GM19239 (cell line): ENCODE measurements around the gene SPATA13.

Experiments used
- DNase-seq: peaks from one replicate; pipeline ENCODE4 v3.0.0; 2011; ENCODE audit warnings: low spot score; ENCODE audit not compliant: insufficient read length
- FAIRE-seq: peaks from 2 replicates; lab custom pipeline; 2011; peaks lifted over from hg19 to GRCh38; lab: Jason Lieb, UNC

Gene SPATA13

DNA sequence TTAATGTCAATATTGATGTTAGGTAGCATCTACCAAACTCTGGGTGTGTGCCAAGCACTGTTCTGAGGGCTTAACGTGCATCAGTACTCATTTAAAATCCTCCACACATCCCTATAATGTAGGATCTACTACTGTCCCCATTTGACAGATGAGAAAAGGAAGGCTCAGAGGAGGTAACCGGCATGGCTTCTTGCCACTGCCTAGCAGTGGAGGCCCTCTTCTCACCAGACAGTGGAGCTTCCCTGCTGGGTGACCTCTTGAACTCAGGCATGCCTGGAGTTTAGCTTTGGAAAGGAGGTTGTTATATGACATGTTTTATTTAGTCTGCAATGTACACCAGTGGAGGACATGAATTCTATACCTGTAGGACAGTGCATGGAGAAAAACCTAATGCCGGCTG lies 2.1 kb downstream of the SPATA13 start:
- FAIRE-seq (no peak), DNase-seq (no peak)

DNA sequence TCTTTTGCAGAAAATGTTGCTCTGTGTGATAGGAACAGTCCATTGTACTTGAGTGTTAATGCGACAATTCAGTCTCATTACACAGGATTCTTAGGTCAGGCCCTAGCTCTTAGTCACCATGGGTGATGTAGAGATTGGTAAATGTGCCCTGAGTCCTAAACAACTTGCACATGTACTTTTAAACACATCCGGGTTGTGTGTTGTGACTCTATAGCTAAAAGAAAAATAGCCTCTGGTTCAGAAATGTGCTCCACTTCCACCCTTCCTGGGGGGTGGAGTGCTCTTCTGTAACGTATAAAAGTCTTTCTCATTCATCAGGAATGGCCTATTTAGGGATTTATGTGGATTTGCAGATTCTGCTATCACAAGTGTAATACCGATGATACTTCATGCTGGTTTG lies 5.2 kb downstream of the SPATA13 start:
- no peak for FAIRE-seq

DNA sequence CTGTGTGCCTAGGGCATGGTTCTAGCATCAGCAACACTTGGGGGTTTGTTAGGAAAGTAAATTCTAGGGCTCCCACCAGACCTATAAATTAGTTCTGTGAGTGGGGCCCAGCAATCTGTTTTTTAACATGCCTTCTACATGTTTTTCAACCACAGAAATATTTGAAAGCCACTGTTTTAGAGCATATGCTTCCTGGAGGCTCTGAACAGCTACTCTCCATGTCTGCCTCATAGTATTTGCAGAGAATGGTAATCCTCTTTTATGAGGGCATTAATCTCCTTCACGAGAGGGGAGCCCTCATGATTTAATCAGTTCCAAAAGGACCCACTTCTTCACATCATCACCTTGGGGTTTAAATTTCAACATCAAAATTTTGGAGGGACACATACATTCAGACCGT lies 6.0 kb downstream of the SPATA13 start:
- FAIRE-seq = no peak
- no peak for DNase-seq

More for the DNA sequence above, 5.2 kb downstream of the SPATA13 start:
- no peak for DNase-seq

DNA sequence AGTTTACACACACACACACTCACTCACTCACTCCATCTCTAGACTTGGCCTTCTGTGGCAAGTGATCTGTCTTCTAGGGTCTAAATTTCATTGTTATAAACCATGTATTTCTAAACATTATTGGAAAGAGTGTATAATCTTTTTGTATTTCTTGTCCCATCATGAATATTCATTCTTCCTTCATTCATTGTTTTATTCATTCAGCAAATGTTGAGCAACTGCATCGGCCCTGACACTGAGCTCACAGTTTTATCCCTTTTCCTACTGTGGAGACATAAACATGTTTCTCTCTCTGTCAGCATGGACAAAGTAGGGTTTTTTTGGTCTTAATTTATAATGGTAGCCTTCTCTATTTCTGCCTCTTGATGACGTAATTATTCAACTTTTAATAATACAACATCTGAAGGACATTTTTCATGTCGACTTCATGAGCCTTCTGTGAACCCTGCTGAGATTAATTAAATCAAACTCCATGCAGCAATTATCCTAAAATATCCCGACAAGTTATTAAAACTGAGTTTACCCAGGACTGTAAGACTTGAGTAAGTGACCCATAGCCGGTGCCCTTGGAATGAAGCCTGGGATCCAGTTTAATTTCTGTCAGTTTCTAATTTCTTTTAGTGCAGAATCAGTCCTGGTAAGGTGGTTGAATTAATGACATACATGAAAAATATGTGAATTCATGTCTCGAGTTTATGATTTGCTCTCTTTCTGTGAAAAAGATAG lies 7.3 kb downstream of the SPATA13 start:
- no peak for FAIRE-seq
- DNase-seq = no peak

DNA sequence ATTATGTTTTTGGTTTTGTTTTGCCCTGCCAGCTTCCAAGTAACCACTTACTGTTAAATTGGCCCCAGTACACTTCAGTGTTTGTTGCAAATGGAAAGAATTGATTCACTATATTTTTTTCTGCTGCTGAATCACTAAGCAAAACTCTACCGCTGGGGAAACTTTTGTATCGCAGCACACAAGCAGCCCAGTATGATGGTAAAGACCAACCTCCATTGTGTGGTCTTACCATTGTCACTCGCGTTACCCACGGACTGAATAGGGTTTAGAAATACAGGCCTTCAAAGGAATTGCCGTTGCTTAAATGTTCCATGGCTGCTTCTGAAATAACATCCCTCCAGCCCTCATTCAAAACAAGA lies 7.9 kb downstream of the SPATA13 start:
- no peak for DNase-seq
- no peak for FAIRE-seq

DNA sequence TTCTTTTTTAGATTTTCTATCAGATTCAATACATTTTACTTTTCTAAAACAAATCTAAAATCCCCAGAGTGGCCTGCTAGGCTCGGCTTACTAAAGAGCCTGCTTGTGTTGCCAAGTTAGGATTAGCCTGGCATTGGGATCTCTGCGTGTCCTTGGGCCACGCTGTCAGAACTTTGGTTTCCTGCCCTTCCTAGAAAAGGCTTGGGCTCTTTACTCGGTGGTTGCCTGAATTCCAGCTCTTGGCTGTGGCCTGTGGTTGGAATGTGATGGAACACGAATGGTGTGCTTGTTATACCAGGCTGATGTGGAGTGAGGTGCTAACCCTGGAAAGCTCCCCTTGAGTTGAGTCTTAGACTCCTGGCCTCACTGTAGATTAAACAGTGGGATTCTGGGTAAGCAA lies 8.5 kb downstream of the SPATA13 start:
- DNase-seq (no peak), FAIRE-seq (no peak)

DNA sequence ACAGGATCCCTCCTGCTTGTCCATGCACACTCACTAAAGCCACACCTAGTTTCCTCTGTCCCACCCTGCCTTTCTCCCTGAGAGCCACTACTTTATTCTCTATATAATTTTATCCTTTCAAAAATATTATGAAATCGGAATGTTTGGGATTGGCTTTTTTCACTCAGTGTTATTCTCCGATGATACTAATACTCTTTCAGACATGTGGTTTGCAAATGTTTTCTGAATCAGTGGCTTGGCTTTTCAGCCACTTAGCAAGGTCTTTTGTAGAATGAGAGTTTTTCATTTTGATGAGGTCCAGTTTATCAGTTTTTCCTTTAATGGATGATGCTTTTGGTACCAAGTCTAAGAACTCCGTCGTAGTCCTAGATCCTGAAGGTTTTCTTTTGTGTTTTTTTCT lies 11.6 kb downstream of the SPATA13 start:
- FAIRE-seq = no peak
- no peak for DNase-seq

DNA sequence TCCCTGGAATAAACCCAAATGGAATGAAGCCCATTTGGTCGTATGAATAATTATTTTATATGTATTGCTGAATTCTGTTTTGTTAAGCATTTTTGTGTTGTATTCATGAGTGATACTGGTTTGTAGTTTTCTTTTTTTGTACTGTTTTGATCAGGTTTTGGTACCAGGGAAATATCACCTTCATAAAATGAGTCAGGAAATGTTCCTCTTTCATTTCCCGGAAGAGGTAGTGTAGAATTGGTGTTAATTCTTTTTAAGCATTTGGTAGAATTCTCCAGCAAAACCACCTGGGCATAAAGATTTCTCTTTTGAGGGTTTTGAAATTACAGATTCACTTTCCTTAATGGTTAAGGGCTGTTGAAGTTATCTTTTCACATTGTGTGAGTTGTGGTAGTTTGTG lies 13.3 kb downstream of the SPATA13 start:
- no peak for FAIRE-seq
- no peak for DNase-seq

DNA sequence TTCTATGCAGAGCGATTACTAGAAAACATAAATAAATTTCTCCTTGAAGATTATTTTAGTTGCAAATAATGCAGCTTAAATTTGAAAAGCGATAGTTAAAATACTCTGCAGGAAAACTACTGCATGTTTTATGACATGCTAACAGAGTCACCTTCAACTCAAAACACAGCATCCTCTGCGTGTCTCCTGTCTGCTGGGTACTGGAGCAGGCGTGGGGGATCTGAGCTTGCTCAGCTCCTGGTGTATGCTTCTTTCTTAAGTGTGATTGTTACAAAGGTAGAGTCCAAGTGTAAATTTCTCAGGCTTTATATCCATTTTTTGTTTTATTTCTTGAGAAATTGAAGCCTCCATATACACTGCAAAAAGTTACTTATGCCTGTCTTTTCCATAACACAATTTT lies 15.3 kb downstream of the SPATA13 start:
- no peak for FAIRE-seq
- DNase-seq = no peak

DNA sequence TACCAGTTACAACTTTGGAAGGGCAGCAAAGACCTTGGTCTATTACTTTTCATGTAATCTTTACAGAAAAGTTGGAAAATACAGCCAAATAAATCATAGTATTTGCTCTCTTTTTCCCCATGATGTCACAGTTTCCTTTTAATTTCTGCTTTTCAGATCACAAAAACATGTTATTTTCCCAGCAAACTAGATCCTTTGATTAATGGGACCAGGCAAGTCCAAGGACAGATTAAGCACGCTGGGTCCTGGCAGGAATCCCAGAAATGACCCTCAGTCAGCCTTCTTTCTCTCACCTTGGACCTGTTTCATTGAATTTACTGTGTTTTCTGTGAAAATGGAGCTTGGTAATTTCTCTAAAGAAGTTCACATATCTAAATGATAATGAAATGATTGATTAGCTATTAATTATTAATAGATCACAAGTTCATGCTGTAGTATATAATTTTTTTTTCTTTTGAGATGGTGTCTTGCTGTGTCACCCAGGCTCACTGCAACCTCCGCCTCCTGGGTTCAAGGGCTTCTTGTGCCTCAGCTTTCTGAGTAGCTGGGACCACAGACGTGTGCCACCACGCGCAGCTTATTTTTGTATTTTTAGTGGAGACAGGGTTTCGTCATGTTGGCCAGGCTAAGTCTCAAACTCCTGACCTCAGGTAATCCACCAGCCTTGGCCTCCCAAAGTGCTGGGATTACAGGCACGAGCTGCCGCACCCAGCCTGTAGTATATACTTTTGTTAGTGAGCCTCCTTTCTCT lies 16.0 kb downstream of the SPATA13 start:
- FAIRE-seq (no peak), DNase-seq (no peak)

DNA sequence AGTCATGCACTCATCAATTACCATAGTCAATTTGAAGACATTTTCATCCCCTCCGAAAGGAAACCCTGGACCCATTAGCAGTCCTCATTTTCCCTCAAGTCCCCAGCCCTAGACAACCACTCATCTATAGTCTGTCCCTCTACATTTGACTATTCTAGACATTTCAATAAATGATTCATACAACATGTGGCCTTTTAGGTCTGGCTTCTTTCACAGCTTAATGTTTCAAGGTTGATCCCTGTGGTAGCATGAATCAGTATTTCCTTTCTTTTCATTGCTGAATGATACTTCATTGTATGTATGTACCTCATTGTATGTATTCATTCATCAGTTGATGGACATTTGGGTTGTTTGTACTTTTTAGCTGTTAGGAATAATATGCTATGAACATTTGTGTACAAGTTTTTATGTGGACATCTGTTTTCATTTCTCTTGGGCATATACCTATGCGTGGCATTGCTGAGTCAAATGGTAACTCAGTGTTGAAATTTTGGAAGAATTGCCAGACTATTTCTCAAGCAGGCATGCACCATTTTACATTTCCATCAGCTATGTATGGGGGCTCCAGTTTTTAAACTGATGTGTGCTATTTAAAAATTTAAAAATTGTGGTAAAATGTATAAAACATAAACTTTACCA lies 18.4 kb downstream of the SPATA13 start:
- DNase-seq (no peak), FAIRE-seq (peak; percentile 53)

DNA sequence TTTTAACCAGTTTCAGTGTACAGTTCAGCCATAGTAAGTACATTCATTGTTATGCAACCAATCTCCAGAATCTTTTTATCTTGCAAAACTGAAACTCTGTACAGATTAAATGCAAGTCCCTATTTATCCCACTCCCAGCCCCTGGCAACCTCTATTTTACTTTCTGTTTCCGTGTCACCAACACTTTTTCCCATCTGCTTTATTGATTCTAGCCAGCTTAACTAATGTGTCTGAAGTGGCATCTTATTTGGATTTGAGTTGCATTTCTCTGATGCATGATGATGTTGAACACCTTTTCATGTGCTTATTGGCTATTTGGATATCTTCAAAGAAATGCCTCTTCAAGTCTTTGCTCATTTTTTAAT lies 18.9 kb downstream of the SPATA13 start:
- FAIRE-seq = peak; percentile 4

DNA sequence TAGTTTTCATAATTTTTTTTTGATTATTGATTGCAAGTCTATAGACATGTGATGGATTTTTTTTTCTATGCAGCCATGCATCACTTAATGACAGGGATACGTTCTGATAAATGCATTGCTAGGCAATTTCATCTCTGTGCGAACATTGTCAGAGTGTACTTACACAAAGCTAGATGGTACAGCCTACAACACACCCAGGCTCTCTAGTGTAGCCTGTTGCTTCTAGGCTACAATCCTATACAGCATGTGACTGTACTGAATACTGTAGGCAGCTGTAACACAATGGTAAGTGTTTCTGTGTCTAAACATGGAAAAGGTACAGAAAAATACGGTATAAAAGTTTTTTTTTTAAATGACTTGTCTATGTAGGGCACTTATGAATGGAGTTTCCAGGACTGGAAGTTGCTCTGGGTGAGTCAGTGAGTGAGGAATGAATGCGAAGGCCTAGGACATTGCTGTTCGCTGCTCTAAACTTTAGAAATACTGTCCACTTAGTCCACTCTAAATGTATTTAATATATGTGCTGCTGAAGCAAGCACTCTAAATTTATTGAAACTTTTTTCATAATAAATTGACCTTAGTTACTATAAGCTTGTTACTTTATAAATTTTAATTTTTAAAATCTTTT lies 20.3 kb downstream of the SPATA13 start:
- no peak for FAIRE-seq
- DNase-seq = no peak

More for the DNA sequence above, 18.9 kb downstream of the SPATA13 start:
- DNase-seq = no peak

DNA sequence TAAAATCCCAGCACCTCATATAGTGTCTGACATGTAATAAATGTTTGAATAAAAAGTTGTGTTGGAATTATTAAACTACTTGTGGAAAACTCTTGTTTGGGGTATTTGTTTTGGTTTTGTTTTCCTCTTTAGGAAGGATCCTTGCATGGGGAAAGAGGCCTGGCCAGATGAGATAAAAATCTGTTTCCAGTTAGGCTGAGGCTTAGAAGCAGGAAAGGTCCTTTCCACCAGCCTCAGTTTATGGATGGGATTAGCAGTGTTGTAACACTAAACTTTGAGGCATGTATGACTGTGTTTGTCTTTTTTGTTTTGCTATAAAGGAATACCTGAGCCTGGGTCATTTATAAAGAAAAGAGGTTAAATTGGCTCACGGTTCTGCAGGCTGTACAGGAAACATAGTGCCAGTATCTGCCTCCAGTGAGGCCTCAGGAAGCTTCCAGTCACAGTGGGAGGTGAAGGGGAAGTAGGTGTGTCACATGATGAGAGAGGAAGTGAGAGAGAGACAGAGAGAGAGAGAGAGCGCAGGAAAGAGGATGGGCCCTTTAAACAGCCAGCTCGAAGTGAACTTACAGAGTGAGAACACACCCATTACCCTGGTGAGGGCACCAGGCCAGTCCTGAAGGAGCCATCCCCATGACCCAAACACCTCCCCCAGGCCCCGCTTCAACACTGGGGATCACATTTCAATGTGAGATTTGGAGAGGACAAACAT lies 21.6 kb downstream of the SPATA13 start:
- DNase-seq = no peak
- no peak for FAIRE-seq

DNA sequence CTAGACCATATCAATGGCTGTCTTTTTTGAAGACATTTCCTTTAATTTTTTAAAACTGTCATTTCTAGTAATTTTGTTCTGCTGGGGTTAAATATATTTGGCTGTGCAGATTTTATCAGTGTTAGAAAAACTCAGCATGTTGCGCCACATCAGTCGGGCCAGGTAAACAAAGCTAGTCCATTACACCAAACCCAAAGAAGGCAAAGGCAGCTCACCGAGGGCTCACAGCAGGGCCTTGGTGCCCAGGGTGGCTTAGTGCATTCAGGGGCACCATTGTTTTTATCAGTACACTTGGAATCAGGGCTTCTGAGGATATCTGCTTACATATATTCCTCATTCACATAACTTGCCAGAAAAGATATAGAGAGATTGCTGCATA lies 22.2 kb downstream of the SPATA13 start:
- FAIRE-seq = no peak

DNA sequence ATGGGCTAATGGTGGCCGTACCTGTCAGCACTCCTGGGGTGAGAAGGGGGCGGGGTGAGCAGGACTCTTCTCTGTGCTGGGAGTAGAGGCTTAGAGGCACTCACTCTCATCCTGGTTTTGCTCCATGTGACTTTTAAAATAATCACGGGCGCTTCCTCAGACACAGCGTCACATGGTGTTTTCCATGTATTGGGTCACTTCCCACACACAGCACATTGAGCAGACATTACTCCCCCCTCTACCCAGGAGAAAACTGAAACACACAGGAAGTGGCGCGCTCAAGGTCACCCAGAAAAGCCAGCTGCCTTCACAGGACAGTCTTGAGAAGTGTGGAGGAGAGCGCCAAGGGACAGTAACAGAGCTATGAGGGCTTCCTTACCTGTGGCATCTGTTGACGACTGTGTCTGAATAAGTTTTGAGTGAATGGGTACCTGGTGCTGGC lies 23.2 kb downstream of the SPATA13 start:
- FAIRE-seq = no peak
- no peak for DNase-seq

More for the DNA sequence above, 22.2 kb downstream of the SPATA13 start:
- no peak for DNase-seq

DNA sequence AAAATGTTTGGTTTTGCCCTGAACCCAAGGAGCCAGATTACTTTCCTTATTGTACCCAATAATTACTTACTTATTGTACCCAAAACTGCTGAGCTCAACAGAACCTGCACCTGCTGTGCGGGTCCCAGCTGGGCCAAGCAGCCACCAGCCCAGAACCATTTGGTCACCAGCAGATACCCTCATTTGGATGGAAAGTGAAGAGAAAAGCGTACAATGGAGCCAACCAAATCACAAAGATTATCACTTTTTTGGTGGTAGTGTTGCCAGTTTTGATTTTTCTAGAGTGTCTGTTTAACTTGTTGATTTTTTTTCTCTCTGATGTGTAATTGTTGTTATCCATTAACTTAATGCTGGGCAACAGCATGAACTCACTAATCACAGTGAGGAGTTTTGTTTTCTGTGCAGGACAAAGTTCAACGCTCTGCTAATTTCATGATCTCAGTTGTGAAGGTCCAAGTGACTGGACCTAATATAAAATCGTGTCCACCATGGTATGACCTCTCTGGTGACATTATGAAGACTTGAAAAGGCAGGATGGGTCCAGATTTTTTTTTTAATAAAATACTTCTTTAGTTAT lies 23.8 kb downstream of the SPATA13 start:
- FAIRE-seq (peak; percentile 18), DNase-seq (no peak)

DNA sequence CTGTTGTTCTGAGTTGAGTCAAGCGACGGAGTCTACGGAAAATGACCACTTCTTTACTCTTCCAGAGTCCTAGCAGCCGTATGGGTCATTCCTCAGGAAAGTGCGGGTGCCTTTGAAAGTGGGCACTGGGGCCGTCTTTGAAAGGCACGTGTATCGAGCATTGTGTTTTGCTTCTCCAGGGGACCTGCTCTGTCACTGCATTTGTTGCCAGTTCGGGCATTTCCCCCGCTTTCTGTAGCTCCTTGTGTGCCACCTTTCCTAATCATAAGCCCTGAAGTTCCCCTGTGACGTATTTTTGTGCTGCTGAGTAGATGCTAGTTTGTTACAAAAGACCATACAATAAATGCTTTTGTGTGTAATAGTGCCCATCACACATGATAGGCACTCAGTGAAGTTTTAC lies 24.4 kb downstream of the SPATA13 start:
- no peak for DNase-seq
- no peak for FAIRE-seq

DNA sequence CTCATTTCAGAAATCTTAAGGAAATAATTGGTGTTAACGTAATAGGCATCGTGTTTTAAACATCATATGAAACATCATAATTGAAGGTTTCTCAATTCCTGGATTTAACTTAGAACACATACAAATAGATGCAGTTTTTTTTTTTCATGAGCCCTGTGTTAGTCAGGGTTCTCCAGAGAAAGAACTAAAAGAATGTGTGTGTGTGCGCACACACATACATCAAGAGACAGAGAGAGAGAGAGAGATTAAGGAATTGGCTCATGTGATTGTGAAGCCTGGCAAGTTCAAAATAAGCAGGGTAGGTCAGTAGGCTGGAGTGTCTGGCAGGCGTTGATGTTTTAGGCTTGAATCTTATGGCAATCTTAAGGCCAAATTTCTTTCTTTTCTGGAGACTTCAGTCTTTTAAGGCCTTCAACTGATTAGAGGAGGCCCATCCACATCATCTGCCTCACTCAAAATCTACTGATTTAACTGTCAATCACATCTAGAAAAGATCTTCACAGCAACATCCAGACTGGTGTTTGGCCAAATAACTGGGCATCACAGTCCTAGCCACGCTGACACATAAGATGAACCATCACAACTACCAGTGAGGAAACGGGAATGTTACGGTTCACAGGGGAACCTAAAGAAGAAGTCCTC lies 25.2 kb downstream of the SPATA13 start:
- DNase-seq (no peak), FAIRE-seq (no peak)

DNA sequence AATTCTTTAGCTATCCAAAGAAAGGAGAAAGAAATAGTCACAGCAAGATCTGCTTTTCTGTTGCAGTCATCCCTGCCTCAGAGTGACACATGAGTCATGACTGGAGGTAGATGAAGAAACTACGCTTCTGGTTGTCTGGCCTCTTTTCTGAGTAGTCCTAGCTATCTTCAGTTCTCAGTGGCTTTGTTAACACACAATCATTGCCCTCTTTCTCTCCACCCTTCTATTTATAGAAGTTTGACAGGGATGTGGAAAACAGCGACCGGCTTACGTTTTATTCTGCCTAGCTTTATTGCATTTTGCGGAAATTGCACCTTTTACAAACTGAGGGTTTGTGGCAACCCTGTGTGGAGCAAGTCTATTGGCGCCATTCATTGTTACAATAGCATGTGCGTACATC lies 26.7 kb downstream of the SPATA13 start:
- FAIRE-seq (no peak), DNase-seq (no peak)
